HCT116 (cell line): ENCODE data around the gene CLEC2B. TPM values are rescaled to one million over a fixed set of nuclear protein-coding genes. Genes with fewer than 3 reads are reported as not detected.

Experiments
- ATAC-seq: fragments of 200-7000 bp; cut with Tn5 transposase; 2 replicates; pipeline ENCODE4 v1.9.1; 2020; ENCODE audit warnings: mild to moderate bottlenecking, moderate library complexity
- BruUV-seq: library from RNA; stranded (reverse); fragments of 400-500 nt; replicated peaks from 2 replicates; lab custom pipeline; 2021; lab: Mats Ljungman, UMichigan
- CTCF ChIA-PET: fragments of 300-600 bp; sonication (Branson Sonifier 250); formaldehyde crosslinking; loops from one replicate; lab custom pipeline; 2021; ENCODE audit warnings: antibody characterized with exemption; lab: Charles Lee
- POLR2A ChIA-PET: fragments of 300-600, 350-600 bp; sonication (Branson Sonifier 250); formaldehyde crosslinking; loops from one replicate; lab custom pipeline; 2021; ENCODE audit warnings: antibody characterized with exemption; lab: Charles Lee
- RAD21 ChIA-PET, 2 experiments: fragments of 300-600 bp; sonication (Branson Sonifier 250); formaldehyde crosslinking; loops; one replicate each; lab custom pipeline; 2023; ENCODE audit warnings: low total read pairs in 2 of 2; ENCODE audit not compliant: uncharacterized antibody in 2 of 2, unreplicated experiment in 2 of 2, low non-redundant PET in 1 of 2; lab: Charles Lee
- DNase-seq: peaks from one replicate; pipeline ENCODE4 v3.0.0-alpha.2; 2010; ENCODE audit warnings: low read depth, low spot score
- H2AFZ ChIP-seq: fragments of 200-600 bp; shearing (Covaris generic), sonication (generic); 2 replicates; pipeline ENCODE4 v1.6.1; 2017; ENCODE audit warnings: low read depth, mixed run types, mixed read lengths, antibody characterized with exemption, low read length; ENCODE audit not compliant: poor library complexity, severe bottlenecking
- H3K27ac ChIP-seq: 2 replicates; pipeline ENCODE4 v1.5.1; 2012; ENCODE audit warnings: low read depth, low read length
- H3K27me3 ChIP-seq: fragments of 200-600 bp; sonication (generic); 2 replicates; pipeline ENCODE4 v1.6.1; 2016; ENCODE audit warnings: mixed run types, low read length, mixed read lengths; ENCODE audit not compliant: insufficient read depth
- H3K36me3 ChIP-seq, 2 experiments: fragments of 200-500 bp in 1 of 2; fragments of 200-600 bp in 1 of 2; sonication (Bioruptor generic) in 1 of 2; sonication (generic) in 1 of 2; 2 replicates each; pipeline versions ENCODE4 v1.5.1 to v1.6.1; 2014 to 2016; ENCODE audit warnings: low read length in 2 of 2, inconsistent platforms in 1 of 2, mixed read lengths in 1 of 2, mixed run types in 1 of 2; ENCODE audit not compliant: insufficient read depth in 2 of 2, control insufficient read depth in 1 of 2
- H3K4me1 ChIP-seq, 2 experiments: fragments of 200-600 bp in 1 of 2; sonication (generic) in 1 of 2; 2 replicates each; pipeline versions ENCODE4 v1.5.1 to v1.6.1; 2012 to 2017; ENCODE audit warnings: low read length in 2 of 2, inconsistent platforms in 1 of 2, mild to moderate bottlenecking in 1 of 2, mixed read lengths in 1 of 2, mixed run types in 1 of 2, moderate library complexity in 1 of 2; ENCODE audit not compliant: insufficient read depth in 2 of 2, control insufficient read depth in 1 of 2
- H3K4me2 ChIP-seq: fragments of 200-600 bp; sonication (generic); 2 replicates; pipeline ENCODE4 v1.6.1; 2017; ENCODE audit warnings: mixed run types, low read length, mixed read lengths
- H3K4me3 ChIP-seq, 2 experiments: fragments of 200-600 bp in 1 of 2; sonication (generic) in 1 of 2; replicated peaks in 1 of 2; 2 replicates each; pipeline ENCODE4 v1.5.1; 2011 to 2016; ENCODE audit warnings: low read length in 2 of 2, control low read depth in 1 of 2, low read depth in 1 of 2, mild to moderate bottlenecking in 1 of 2, mixed read lengths in 1 of 2, mixed run types in 1 of 2
- H3K79me2 ChIP-seq: fragments of 200-600 bp; sonication (generic); 2 replicates; pipeline ENCODE4 v1.6.1; 2017; ENCODE audit warnings: mild to moderate bottlenecking, mixed run types, low read length, moderate library complexity, mixed read lengths; ENCODE audit not compliant: insufficient read depth
- H3K9ac ChIP-seq: fragments of 200-600 bp; sonication (generic); 2 replicates; pipeline ENCODE4 v1.6.1; 2016; ENCODE audit warnings: low read length, mixed read lengths
- H3K9me2 ChIP-seq: fragments of 200-600 bp; sonication (generic), shearing (Covaris generic); 2 replicates; pipeline ENCODE4 v1.6.1; 2017; ENCODE audit warnings: mixed run types, mild to moderate bottlenecking, moderate library complexity; ENCODE audit not compliant: insufficient read depth
- H3K9me3 ChIP-seq, 2 experiments: fragments of 200-500 bp in 1 of 2; fragments of 200-600 bp in 1 of 2; sonication (Bioruptor generic) in 1 of 2; sonication (generic) in 1 of 2; 2 replicates each; pipeline ENCODE4 v1.6.1; 2014 to 2017; ENCODE audit warnings: low read length in 2 of 2, mixed read lengths in 2 of 2, inconsistent platforms in 1 of 2, low read depth in 1 of 2, mild to moderate bottlenecking in 1 of 2, mixed run types in 1 of 2, moderate library complexity in 1 of 2; ENCODE audit not compliant: control insufficient read depth in 1 of 2, insufficient read depth in 1 of 2
- H4K20me1 ChIP-seq: fragments of 200-600 bp; sonication (generic), shearing (Covaris generic); 2 replicates; pipeline ENCODE4 v1.6.1; 2017; ENCODE audit warnings: mixed run types, mild to moderate bottlenecking, moderate library complexity; ENCODE audit not compliant: insufficient read depth
- EZH2phosphoT487 ChIP-seq: fragments of 200-600 bp; IDR thresholded peaks from 2 replicates; pipeline ENCODE4 v1.6.1; 2018; ENCODE audit warnings: antibody characterized with exemption, borderline replicate concordance
- FOSL1 ChIP-seq: IDR thresholded peaks from 2 replicates; pipeline ENCODE4 v1.6.1; 2012; ENCODE audit warnings: low read depth
- POLR2A ChIP-seq: IDR thresholded peaks from 2 replicates; pipeline ENCODE4 v1.7.0; 2011; ENCODE audit warnings: borderline replicate concordance; ENCODE audit not compliant: insufficient read depth, insufficient read length; ENCODE audit errors: extremely low read depth
- POLR2AphosphoS5 ChIP-seq: IDR thresholded peaks from 2 replicates; pipeline ENCODE4 v1.6.1; 2011; ENCODE audit warnings: mild to moderate bottlenecking, low read depth, low read length, moderate library complexity
- SIN3A ChIP-seq: IDR thresholded peaks from 2 replicates; pipeline ENCODE4 v1.6.1; 2012; ENCODE audit warnings: low read depth
- SP1 ChIP-seq: IDR thresholded peaks from 2 replicates; pipeline ENCODE4 v1.6.1; 2012; ENCODE audit warnings: low read depth
- ZNF274 ChIP-seq: fragments of 200-500 bp; sonication (Bioruptor generic); IDR thresholded peaks from 2 replicates; pipeline ENCODE4 v1.6.1; 2014; ENCODE audit warnings: mild to moderate bottlenecking, low read depth, low read length, inconsistent platforms
- intact Hi-C: fragments of 100-400 bp; cut with micrococcal nuclease; formaldehyde crosslinking; loops from 2 replicates; pipeline ENCODE4 v1.10.0; 2022
- total RNA-seq: library from RNA; stranded (reverse); gene quantifications from one replicate; pipeline ENCODE4 v1.2.1, GENCODE V29; 2021; ENCODE audit not compliant: unreplicated experiment
- TF ChIP-seq, protein P1 (sequence below): IDR thresholded peaks from 2 replicates; pipeline ENCODE4 v1.6.1; 2012; ENCODE audit warnings: low read depth
- TF ChIP-seq, protein P2 (sequence below): IDR thresholded peaks from 2 replicates; pipeline ENCODE4 v1.6.1; 2011; ENCODE audit warnings: mild to moderate bottlenecking, low read length, moderate library complexity; ENCODE audit not compliant: insufficient replicate concordance; ENCODE audit errors: extremely low read depth
- TF ChIP-seq, protein P3 (sequence below): IDR thresholded peaks from 2 replicates; pipeline ENCODE4 v1.6.1; 2012
- TF ChIP-seq, protein P4 (sequence below), 3 experiments: fragments of 200-600 bp in 1 of 3; sonication (generic) in 1 of 3; IDR thresholded peaks in 2 of 3; conservative IDR thresholded peaks in 1 of 3; 2 replicates each; pipeline ENCODE4 v1.5.1; 2012 to 2017; ENCODE audit warnings: low read depth in 2 of 3, low read length in 2 of 3, antibody characterized with exemption in 1 of 3, borderline replicate concordance in 1 of 3, control low read depth in 1 of 3, mild to moderate bottlenecking in 1 of 3, mixed read lengths in 1 of 3, mixed run types in 1 of 3, moderate library complexity in 1 of 3; ENCODE audit not compliant: insufficient read depth in 1 of 3

CLEC2B gene
- total RNA-seq, 1 experiment from 2014 or later, result not detected

DNA sequence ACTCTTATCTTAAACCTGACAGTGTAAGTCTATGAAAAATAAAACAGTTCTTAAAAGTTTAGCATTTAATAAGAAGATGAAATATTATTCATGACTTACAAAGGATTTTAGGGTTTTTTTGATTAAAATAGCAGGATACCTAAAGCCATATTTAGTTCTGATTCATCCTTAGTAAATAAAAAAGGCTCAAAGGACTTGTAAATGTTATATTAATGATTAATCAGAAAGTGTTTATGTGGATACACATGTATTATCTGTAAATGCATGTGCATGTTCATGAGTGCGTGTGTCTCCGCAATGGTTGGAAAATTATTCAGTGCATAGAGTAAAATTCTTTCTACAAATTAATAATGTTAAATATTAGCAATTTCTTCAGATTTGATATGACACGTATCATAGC is 37.4 kb downstream of the CLEC2B start:
- peaks cover 32% of the 10 kb centered on the region for H3K27me3 ChIP-seq
- H3K4me1 ChIP-seq, result no peaks in the 10 kb centered on the region
- CTCF ChIA-PET, result no interaction called here
- TF ChIP-seq SIN3A, result no peak
- TF ChIP-seq ZNF274, result no peak
- no peak for TF ChIP-seq POLR2AphosphoS5
- TF ChIP-seq, protein P1, sequence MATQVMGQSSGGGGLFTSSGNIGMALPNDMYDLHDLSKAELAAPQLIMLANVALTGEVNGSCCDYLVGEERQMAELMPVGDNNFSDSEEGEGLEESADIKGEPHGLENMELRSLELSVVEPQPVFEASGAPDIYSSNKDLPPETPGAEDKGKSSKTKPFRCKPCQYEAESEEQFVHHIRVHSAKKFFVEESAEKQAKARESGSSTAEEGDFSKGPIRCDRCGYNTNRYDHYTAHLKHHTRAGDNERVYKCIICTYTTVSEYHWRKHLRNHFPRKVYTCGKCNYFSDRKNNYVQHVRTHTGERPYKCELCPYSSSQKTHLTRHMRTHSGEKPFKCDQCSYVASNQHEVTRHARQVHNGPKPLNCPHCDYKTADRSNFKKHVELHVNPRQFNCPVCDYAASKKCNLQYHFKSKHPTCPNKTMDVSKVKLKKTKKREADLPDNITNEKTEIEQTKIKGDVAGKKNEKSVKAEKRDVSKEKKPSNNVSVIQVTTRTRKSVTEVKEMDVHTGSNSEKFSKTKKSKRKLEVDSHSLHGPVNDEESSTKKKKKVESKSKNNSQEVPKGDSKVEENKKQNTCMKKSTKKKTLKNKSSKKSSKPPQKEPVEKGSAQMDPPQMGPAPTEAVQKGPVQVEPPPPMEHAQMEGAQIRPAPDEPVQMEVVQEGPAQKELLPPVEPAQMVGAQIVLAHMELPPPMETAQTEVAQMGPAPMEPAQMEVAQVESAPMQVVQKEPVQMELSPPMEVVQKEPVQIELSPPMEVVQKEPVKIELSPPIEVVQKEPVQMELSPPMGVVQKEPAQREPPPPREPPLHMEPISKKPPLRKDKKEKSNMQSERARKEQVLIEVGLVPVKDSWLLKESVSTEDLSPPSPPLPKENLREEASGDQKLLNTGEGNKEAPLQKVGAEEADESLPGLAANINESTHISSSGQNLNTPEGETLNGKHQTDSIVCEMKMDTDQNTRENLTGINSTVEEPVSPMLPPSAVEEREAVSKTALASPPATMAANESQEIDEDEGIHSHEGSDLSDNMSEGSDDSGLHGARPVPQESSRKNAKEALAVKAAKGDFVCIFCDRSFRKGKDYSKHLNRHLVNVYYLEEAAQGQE, result no peak
- TF ChIP-seq EZH2phosphoT487, result no peak
- H3K4me3 ChIP-seq, result no peak overlapping the region
- ATAC-seq, result no peak
- intact Hi-C loops, result no loop called here
- DNase-seq, result no peak
- H3K4me2 ChIP-seq, result no peak overlapping the region
- H3K9ac ChIP-seq, result no peak overlapping the region
- H3K9me2 ChIP-seq, result no peaks in the 10 kb centered on the region
- no peak overlapping the region for H3K27ac ChIP-seq
- no peaks in the 10 kb centered on the region for H3K79me2 ChIP-seq
- RAD21 ChIA-PET, result no interaction called here
- no TSS peak for BruUV-seq
- no peaks in the 10 kb centered on the region; the same call in 1 of the 2 replicates for H4K20me1 ChIP-seq
- no peaks in the 10 kb centered on the region for H3K36me3 ChIP-seq
- no peak overlapping the region for H2AFZ ChIP-seq
- POLR2A ChIA-PET, result no interaction called here
- H3K9me3 ChIP-seq, result no peaks in the 10 kb centered on the region

DNA sequence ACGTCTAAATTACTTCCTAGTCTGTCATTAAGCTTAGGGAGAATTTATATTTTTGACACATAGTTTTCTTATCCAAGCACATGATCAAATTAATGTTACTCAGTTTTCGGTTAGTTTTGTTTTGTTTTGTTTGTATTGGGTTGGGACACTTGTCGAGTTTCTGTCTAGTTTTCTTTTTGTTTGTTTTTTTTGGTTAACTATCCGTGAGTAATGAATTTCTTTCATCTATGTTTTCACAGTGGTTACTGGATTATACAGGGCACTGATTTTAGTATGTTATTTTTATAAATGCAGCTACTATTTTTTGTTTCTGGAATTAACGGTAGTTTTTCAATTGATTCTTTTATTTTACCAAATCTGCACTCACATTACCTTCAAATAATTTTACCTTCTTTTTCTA is 39.2 kb downstream of the CLEC2B start:
- ChIA-PET CTCF (interaction anchor here (1.0 kb wide), 1 partner anchor 15 kb away, joined by 3 read pairs; no protein-coding TSS in a partner anchor), RAD21 (no interaction called here), POLR2A (interaction anchor here (1.3 kb wide), 1 partner anchor 66 kb away, joined by 4 read pairs; no protein-coding TSS in a partner anchor)
- no peak for ATAC-seq
- no peak overlapping the region for H3K4me3 ChIP-seq
- no peaks in the 10 kb centered on the region; the same call in 1 of the 2 replicates for H4K20me1 ChIP-seq
- H3K9me2 ChIP-seq, result no peaks in the 10 kb centered on the region
- H2AFZ ChIP-seq, result no peak overlapping the region
- no peak overlapping the region for H3K9ac ChIP-seq
- H3K36me3 ChIP-seq, result no peaks in the 10 kb centered on the region
- no peaks in the 10 kb centered on the region for H3K9me3 ChIP-seq
- no peaks in the 10 kb centered on the region for H3K4me1 ChIP-seq
- no peak overlapping the region for H3K4me2 ChIP-seq
- no peak overlapping the region for H3K27ac ChIP-seq
- H3K27me3 ChIP-seq, result peaks cover 38% of the 10 kb centered on the region
- intact Hi-C loops, result no loop called here
- no peak for DNase-seq
- H3K79me2 ChIP-seq, result no peaks in the 10 kb centered on the region
- BruUV-seq, result no TSS peak
- TF ChIP-seq, protein P2, sequence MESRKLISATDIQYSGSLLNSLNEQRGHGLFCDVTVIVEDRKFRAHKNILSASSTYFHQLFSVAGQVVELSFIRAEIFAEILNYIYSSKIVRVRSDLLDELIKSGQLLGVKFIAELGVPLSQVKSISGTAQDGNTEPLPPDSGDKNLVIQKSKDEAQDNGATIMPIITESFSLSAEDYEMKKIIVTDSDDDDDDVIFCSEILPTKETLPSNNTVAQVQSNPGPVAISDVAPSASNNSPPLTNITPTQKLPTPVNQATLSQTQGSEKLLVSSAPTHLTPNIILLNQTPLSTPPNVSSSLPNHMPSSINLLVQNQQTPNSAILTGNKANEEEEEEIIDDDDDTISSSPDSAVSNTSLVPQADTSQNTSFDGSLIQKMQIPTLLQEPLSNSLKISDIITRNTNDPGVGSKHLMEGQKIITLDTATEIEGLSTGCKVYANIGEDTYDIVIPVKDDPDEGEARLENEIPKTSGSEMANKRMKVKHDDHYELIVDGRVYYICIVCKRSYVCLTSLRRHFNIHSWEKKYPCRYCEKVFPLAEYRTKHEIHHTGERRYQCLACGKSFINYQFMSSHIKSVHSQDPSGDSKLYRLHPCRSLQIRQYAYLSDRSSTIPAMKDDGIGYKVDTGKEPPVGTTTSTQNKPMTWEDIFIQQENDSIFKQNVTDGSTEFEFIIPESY, result no peak
- TF ChIP-seq, protein P3, sequence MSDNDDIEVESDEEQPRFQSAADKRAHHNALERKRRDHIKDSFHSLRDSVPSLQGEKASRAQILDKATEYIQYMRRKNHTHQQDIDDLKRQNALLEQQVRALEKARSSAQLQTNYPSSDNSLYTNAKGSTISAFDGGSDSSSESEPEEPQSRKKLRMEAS, result no peak
- no peak for TF ChIP-seq SIN3A
- TF ChIP-seq, protein P4, sequence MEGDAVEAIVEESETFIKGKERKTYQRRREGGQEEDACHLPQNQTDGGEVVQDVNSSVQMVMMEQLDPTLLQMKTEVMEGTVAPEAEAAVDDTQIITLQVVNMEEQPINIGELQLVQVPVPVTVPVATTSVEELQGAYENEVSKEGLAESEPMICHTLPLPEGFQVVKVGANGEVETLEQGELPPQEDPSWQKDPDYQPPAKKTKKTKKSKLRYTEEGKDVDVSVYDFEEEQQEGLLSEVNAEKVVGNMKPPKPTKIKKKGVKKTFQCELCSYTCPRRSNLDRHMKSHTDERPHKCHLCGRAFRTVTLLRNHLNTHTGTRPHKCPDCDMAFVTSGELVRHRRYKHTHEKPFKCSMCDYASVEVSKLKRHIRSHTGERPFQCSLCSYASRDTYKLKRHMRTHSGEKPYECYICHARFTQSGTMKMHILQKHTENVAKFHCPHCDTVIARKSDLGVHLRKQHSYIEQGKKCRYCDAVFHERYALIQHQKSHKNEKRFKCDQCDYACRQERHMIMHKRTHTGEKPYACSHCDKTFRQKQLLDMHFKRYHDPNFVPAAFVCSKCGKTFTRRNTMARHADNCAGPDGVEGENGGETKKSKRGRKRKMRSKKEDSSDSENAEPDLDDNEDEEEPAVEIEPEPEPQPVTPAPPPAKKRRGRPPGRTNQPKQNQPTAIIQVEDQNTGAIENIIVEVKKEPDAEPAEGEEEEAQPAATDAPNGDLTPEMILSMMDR (IDR thresholded peaks at IDR 0.05 in 2 of 3, conservative IDR thresholded peaks at IDR 0.05 in 1 of 3; ENCODE audit: borderline replicate concordance in 1 of 3, insufficient read depth in 1 of 3, low read depth in 2 of 3, low read length in 2 of 3), result no peak
- no peak for TF ChIP-seq SP1
- no peak for TF ChIP-seq POLR2A
- no peak for TF ChIP-seq FOSL1
- TF ChIP-seq ZNF274, result no peak
